ENCODE measurements around the gene LHFPL2.

The LHFPL2 gene

GRCh38 chr5:78640662-78641474 is 7.7 kb downstream of the LHFPL2 start:
- DNase-seq (ENCODE audit: low spot score), result no peak

GRCh38 chr5:78639791-78640190 is 8.8 kb downstream of the LHFPL2 start:
- no peak for DNase-seq (ENCODE audit: low spot score)

GRCh38 chr5:78638973-78639669 is 9.5 kb downstream of the LHFPL2 start:
- DNase-seq (ENCODE audit: low spot score), result no peak

- no peak for DNase-seq (ENCODE audit: low spot score)
Measured at GRCh38 chr5:78638423-78638822, 10.1 kb downstream of the LHFPL2 start.

- no peak for DNase-seq (ENCODE audit: low spot score)
Measured at GRCh38 chr5:78637468-78637867, 11.1 kb downstream of the LHFPL2 start.

- no peak for DNase-seq (ENCODE audit: low spot score)
Measured at GRCh38 chr5:78636682-78637081, 11.9 kb downstream of the LHFPL2 start.

GRCh38 chr5:78634634-78635033 is 13.9 kb downstream of the LHFPL2 start:
- DNase-seq (ENCODE audit: low spot score), result no peak

GRCh38 chr5:78634229-78634628 is 14.3 kb downstream of the LHFPL2 start:
- DNase-seq (ENCODE audit: low spot score), result no peak

- DNase-seq (ENCODE audit: low spot score), result no peak
Measured at GRCh38 chr5:78633700-78634099, 14.9 kb downstream of the LHFPL2 start.

- no peak for DNase-seq (ENCODE audit: low spot score)
Measured at GRCh38 chr5:78632467-78632866, 16.1 kb downstream of the LHFPL2 start.

- no peak for DNase-seq (ENCODE audit: low spot score)
Measured at GRCh38 chr5:78631931-78632330, 16.6 kb downstream of the LHFPL2 start.

GRCh38 chr5:78630047-78630446 is 18.5 kb downstream of the LHFPL2 start:
- DNase-seq (ENCODE audit: low spot score), result no peak

GRCh38 chr5:78629624-78630023 is 18.9 kb downstream of the LHFPL2 start:
- DNase-seq (ENCODE audit: low spot score), result no peak

- peak; percentile 95 for DNase-seq (ENCODE audit: low spot score)
Measured at GRCh38 chr5:78628270-78628992, 20.1 kb downstream of the LHFPL2 start.

- DNase-seq (ENCODE audit: low spot score), result no peak
Measured at GRCh38 chr5:78627766-78628165, 20.8 kb downstream of the LHFPL2 start.

GRCh38 chr5:78627175-78627574 is 21.4 kb downstream of the LHFPL2 start:
- peak; percentile 45 for DNase-seq (ENCODE audit: low spot score)

- DNase-seq (ENCODE audit: low spot score), result no peak
Measured at GRCh38 chr5:78626009-78626571, 22.5 kb downstream of the LHFPL2 start.

- DNase-seq (ENCODE audit: low spot score), result no peak
Measured at GRCh38 chr5:78624992-78625391, 23.6 kb downstream of the LHFPL2 start.

- peak; percentile 84 for DNase-seq (ENCODE audit: low spot score)
Measured at GRCh38 chr5:78624011-78624541, 24.5 kb downstream of the LHFPL2 start.

- no peak for DNase-seq (ENCODE audit: low spot score)
Measured at GRCh38 chr5:78622302-78622971, 26.1 kb downstream of the LHFPL2 start.

- no peak for DNase-seq (ENCODE audit: low spot score)
Measured at GRCh38 chr5:78621291-78621738, 27.3 kb downstream of the LHFPL2 start.
